ENCODE data around the gene PRUNE2.
A peak's percentile ranks its signal among the peaks of the same experiment; 100 is the strongest.
"Not testable (repeated sequence)": the region's sequence is repeated elsewhere in the genome, so short reads cannot be mapped to it uniquely, and the experiment has no call there.

Gene PRUNE2

GRCh38 chr9:76905791-76906646 is at the start of gene PRUNE2:
Gene PRUNE2, minus strand, starts transcription at chr9:76906114. Its CDS starts 151 bp downstream, at chr9:76905963.
- DNase-seq = peak; percentile 50 to 60

GRCh38 chr9:76955406-76955805 is 49.5 kb upstream of the PRUNE2 start:
- not testable (repeated sequence) for DNase-seq

GRCh38 chr9:76949865-76950264 is 44.0 kb upstream of the PRUNE2 start:
- no peak for DNase-seq

GRCh38 chr9:76944011-76944410 is 38.1 kb upstream of the PRUNE2 start:
- DNase-seq = no peak

- no peak for DNase-seq
These were observed 37.1 kb upstream of the PRUNE2 start for GRCh38 chr9:76943054-76943453.

DNA sequence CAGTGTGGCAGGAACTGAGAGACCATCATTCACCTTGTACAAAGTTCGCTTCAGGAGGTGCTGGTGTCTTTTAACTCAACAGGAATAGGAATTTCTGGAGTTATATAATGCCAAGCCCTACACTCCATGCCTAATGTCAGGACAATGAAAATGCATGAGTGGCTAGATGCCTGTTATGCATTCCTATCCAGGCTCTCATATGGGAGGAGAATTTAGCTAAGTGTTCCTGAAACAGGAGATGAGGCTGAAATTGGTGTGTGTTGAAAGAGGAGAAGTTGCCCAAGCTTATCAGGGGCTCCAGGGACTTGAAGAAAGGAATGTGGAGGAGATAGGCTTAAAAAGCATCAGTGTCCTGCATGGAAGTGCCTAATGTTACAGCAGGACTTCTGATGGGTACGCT is 26.8 kb upstream of the PRUNE2 start:
- DNase-seq = no peak

GRCh38 chr9:76932265-76932664 is 26.4 kb upstream of the PRUNE2 start:
- DNase-seq = no peak

- DNase-seq = no peak
These were observed 21.8 kb upstream of the PRUNE2 start for GRCh38 chr9:76927540-76928240.

DNA sequence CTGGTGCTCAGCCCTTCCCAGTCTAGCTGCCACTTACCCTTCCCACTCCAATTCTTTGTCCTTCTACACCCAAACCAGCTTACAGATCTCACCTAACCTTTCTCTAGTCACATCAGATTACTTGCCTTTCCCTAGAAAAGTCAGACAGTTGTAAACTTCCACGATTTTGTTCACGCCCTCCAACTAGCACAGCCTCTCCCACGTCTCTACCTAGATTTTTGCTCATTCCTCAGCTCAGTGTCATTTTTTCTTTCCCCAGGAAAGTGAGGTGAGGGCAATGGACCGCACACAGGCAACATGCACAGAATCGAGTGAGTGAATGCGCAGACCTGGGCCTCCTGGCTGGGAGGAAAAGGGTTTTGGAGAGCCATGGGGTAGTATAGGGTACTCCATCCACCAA is 20.9 kb upstream of the PRUNE2 start:
- DNase-seq = no peak

GRCh38 chr9:76926324-76926741 is 20.4 kb upstream of the PRUNE2 start:
- DNase-seq = no peak

GRCh38 chr9:76921165-76921564 is 15.3 kb upstream of the PRUNE2 start:
- no peak for DNase-seq

GRCh38 chr9:76917299-76917698 is 11.4 kb upstream of the PRUNE2 start:
- no peak for DNase-seq

DNA sequence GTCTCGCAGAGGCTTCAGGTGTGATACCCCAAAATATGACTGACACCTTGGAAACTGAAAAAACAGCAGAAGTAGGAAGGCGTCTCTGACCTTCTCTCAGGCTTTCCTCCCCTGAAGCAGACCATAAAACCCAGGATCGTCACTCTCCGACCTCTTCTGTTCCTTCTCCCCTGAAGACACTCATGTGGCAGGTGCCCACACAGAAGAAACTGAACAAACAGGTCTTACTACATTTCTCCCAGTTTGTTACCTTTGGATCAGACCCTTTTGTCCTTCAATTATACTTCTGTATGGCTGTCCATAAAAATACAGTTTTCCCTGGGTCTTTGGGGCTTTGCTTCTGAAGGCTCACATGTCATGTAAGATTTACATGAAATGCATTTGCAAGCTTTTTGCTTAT is 10.3 kb upstream of the PRUNE2 start:
- no peak for DNase-seq

GRCh38 chr9:76913467-76913866 is 7.6 kb upstream of the PRUNE2 start:
- DNase-seq = no peak

GRCh38 chr9:76912636-76913275 is 6.8 kb upstream of the PRUNE2 start:
- DNase-seq = no peak

DNA sequence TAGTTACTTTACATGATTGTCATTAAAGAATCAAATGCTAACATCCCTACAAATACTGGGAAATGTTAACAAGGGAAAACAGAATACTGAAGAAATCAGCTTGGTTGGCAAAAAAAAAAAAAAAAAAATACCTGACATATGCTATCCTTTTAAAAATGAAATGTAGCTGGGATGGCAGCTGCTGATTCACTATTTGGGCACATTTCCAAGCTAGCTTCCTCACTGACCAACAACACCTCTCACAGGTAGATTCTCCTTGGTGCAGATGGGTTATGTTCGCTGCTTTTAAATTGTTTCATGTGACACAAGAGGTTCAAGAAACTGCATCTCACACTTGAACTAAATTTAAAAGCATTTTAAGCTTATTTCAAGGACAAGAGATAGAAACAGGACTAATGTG is 6.1 kb upstream of the PRUNE2 start:
- no peak for DNase-seq

DNA sequence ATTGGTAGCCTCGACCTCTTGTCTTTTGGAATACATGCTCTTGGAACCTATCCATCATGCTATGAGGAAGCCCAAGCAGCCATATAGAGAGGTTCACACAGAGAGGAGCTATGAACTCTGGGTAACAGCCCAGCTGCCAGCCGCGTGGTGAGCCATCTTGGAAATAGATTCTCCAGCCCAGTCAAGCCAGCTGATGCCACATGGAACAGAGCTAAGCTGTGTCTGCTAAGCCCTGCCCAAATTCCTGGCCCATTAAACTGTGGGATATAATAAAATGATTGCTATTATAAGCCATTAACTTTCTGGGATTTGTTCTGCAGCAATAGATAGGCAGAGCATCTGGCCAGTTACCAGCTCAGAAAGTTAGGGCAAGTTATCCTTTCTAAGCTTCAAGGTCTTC is 4.9 kb upstream of the PRUNE2 start:
- no peak for DNase-seq

DNA sequence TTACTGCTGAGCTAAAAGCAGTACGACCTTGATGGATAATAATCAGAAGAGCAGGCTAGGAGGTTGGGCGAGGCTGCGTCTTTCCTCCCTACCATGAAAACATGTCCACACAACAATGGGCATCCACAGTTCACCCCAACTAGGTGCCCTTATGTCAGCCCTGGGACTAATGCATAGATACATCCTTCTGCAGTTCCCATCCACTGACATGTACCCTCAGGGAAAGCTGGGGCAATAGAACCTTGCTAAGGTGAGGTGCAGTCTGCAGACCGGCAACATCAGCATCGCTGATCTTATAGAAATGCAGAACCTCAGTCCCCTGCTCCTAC is 697 bp upstream of the PRUNE2 start:
- no peak for DNase-seq

- DNase-seq = no peak
These were observed 1.1 kb downstream of the PRUNE2 start for GRCh38 chr9:76904661-76905457.

GRCh38 chr9:76902395-76902794 is 3.5 kb downstream of the PRUNE2 start:
- no peak for DNase-seq

DNA sequence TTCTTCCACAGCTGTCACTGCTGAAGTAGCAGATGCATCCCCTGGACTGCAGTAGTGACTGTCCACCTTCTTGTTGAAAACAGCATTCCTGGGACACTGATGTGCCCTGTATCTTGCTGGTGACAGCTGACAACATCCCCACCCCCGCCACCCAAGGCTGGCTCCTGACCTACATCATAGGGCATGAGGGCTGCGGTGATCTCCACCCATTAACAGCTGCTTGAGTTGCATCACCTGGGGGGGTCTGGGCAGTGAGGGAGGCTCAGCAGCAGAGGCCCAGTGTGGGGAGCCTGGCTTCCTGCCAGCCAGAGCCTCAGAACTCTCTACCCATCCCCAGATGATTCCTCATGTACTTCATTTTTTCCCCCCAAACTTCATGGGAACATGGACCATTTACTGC is 4.1 kb downstream of the PRUNE2 start:
- DNase-seq = no peak

DNA sequence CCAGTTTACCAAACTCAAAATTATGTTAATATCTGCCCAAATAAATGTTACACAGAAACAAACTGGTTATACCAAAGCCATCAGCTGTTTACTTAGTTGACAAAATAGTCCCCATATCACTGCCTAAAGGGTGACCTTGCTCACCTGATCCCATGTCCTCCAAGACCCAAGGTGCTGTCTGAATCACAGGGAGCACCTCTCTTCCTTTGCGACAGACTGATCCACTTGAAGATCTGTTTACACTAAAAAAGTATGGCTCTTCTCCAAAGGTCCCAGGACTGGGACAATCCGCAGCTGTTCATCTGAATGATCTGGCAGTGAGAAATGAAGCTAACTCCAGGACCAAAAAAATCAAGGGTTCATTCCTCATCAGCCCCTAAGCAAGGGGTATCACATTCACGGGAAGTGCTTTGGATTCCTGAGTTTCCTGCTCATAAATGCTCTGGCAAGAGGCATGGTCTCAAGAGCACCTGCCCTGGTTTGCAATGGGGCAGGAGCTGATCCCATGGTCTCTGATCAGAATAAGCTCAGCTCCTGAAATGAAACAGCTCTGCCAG is 5.0 kb downstream of the PRUNE2 start:
- DNase-seq = no peak

DNA sequence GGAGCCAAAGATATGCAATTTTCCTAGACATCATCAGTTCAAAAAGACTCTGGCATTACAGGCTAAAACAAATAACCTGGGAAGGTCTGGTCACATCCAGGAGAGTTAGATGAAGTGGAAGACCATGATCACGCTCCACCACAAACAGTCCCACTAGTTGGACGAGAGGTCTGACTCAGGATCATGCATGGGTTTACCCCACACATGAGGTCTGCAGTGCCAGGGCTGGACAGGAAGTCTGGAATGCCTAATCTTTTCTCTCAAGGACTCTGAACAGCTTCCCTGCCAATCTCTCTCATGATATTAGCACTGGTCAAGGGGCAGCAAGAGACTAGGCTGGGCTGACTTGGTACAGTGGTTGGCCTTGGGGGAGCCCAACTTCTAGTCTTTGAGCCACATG is 7.1 kb downstream of the PRUNE2 start:
- DNase-seq = no peak
